HG03159 (cell line): ENCODE results near the gene MYO16.

Experiments used
- ATAC-seq: cut with Tn5 transposase; IDR thresholded peaks from one replicate; pipeline ENCODE4 v1.9.1; 2021; ENCODE audit warnings: mild to moderate bottlenecking, moderate library complexity; ENCODE audit not compliant: unreplicated experiment

MYO16 gene

GRCh38 chr13:108662528-108662927 lies 33.1 kb downstream of the MYO16 start:
- ATAC-seq, result no peak

GRCh38 chr13:108663710-108664109 lies 34.3 kb downstream of the MYO16 start:
- no peak for ATAC-seq

- no peak for ATAC-seq
Observed at GRCh38 chr13:108667205-108667604, 37.8 kb downstream of the MYO16 start.

GRCh38 chr13:108669381-108669780 lies 40.0 kb downstream of the MYO16 start:
- no peak for ATAC-seq

- ATAC-seq, result no peak
Observed at GRCh38 chr13:108674346-108674745, 44.9 kb downstream of the MYO16 start.

GRCh38 chr13:108674771-108675170 lies 45.4 kb downstream of the MYO16 start:
- no peak for ATAC-seq

GRCh38 chr13:108676620-108677019 lies 47.2 kb downstream of the MYO16 start:
- ATAC-seq, result no peak

DNA sequence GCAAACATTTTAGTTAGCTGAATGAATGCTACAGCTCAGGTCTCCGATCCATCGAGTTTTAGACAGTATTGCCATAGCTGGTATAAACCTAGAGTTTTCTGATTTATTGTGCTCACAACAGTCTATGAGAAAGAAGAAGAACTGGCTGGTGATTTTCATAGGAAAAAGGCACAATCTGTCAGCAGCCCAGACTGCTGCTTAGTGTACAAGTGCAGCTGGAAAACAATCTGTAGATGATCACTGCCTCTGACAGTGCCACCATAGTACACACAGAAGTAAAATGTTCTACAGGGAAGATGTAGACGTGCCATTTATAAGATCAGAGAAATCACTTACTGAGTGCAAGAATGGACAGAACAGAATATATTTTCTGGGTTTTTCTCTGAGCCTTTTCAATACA lies 48.4 kb downstream of the MYO16 start:
- no peak for ATAC-seq

GRCh38 chr13:108680011-108680410 lies 50.6 kb downstream of the MYO16 start:
- no peak for ATAC-seq

DNA sequence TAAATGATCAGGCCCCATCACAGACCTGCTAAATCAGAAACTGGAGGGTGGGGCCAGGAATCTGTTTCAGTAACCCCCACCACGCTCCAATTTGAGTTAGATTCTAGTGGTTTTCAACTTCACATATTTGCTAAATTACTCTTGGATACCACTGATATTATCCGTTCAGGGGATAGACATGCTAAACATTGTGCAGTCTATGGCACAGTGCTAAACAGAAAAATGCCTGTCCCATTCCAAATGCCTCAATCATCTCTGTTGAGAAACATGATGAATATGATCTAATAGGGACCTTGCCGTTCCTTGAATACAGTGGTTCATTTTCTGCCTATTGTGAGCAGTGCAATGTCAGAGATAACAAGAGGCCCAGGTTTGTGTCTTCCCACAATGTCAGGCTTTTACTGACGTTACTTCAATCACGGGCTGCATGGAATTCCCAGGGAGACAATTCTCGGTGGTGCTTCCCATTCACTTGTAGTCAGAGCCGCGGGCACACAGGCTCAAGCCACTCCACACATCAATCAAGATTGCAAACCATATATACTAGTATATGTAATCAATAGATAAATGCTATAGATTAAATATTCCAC lies 52.7 kb downstream of the MYO16 start:
- no peak for ATAC-seq

DNA sequence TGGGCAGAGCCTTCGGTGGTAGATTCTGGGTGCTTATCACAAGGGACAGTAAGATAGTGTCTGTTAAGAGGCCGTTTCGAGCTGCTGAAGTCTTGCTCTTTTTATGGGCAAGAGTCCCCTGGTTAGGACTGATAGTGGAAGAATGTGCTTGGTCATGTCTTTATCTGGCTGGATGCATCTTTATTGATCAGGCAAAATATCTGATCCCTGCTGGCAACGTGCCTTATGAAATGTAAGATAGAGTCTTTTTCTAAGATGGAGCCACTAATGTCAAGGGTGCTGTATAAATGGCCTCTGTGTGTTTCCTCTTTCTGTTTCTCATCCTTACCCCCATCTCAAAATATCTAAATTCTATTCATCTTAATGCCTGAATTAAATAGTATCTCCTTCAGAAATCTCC lies 53.3 kb downstream of the MYO16 start:
- no peak for ATAC-seq

GRCh38 chr13:108686027-108686426 lies 56.6 kb downstream of the MYO16 start:
- ATAC-seq, result no peak

DNA sequence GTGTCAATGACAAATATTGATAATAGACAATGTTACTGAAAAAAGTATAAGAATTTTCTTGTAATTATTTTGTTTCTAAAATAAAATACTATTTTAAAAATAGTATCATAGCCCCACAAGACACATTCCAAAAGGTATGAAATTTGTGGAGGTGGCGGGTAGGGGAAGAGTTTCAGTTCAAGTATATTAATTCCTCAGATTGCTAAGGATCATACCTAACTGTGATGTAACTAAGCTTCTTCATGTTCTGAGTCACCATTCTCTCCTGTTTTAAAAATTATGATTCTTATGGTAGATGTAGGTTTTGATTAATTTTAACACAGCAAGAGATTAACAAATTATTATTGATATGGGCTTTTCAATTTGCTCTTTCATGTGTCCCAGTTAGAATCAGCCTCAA lies 61.3 kb downstream of the MYO16 start:
- ATAC-seq, result no peak

DNA sequence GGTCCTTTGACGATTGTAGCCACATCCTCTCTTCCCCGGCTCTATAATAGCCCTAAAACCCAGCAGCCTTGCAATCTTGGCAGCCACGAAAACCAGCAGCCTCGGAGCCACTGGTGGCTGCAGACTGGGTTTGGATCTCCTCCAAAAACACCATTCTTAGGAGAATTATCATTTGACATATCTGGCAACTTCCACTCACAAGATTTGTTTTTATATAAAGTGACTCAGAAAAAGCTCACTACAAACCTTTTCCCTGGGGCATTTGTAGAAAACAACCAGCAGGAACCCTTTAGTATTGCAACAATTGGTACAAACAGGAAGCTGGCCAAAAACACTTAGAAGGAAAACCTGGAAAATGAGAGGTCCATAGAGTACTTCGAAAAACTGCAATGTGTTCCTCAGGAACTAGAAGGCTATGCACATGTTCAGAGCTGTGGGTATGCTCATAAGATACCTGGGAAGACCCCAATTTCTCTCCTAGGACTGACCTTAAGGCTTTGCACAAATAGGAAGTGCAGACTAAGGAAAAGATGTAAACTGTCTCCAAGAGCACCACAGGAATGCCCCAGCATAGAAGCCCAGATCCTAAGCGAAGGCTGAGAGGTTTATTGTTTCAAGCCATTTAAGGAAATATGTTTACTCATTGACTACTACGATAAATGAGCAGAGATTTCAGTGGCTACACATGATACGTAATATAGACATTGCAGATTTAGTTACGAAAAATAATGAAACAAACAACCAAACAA lies 71.2 kb downstream of the MYO16 start:
- no peak for ATAC-seq

GRCh38 chr13:108702171-108702570 lies 72.8 kb downstream of the MYO16 start:
- ATAC-seq, result no peak

DNA sequence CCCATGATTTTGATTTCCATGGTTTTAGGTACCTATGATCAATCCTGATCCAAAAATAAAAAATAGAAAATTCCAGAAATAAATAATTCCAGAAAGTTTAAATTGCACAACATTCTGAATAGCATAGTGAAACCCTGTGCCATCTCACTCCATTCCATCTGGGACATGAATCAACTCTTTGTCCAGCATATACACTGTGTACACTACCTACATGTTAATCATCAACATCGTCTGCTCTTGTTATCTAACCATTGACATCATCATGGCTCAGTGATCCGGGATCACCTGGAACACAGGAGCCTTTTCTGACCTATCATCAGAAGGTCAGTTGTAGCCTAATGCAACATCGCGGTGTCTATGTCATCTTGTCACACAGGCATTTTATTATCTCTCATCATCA lies 75.6 kb downstream of the MYO16 start:
- ATAC-seq, result no peak

- ATAC-seq, result no peak
Observed at GRCh38 chr13:108707584-108707983, 78.2 kb downstream of the MYO16 start.

GRCh38 chr13:108708921-108709320 lies 79.5 kb downstream of the MYO16 start:
- ATAC-seq, result no peak

DNA sequence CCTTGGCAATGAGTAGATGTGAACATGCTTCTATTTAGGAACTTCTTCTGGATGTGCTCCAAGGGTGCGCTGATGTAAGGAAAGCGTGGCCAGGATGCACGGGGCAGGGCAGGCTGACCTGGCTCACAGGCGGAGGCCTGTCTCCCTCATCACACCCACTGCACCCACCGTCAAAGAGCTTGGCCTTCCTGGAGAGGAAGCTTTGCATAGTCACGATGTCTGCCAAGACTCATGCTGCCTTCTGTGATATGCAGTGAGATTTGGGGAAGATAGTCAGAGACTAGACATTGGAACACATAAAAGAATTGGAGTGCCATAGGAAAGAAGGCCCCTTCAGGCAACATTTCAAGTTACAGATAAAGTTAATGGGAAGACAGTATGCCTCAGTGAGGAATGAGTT lies 82.0 kb downstream of the MYO16 start:
- ATAC-seq, result no peak

DNA sequence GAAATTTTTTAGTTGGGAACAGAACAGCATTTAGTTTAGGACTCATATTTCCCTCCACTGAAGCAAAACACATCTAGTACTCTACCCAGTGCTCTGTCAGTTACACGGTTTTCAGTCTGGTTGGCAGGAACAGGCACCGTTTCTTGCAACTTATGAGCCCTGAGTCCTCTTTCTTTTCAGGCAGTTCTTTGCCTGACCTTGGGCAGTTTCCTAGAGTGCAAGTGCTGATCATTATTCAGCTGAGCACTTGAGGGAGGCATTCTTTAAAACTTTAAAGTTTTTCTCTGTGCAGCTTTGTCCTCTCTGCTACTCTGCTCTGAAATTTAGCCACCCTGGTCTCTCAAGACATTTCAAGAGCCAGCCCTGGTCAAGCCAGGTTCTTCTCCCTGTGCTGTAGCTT lies 96.1 kb downstream of the MYO16 start:
- no peak for ATAC-seq

DNA sequence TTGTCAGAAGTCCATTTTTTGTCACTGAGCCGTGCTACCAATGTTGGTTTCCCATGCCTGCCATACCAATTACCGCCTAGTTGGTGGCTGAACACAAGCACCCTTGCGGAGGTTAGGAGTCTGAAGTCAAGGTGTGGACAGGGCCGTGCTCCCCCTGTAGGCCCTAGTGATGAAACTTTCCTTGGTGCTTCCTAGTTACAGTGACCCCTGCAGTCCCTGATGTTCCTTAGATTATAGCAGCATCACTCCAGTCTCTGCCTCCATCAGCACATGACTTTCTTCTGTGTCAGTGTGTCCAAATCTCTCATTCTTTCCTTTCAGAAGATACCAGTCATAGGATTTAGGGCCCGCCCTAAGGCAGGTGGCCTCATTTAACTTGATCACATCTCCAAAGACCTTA lies 99.0 kb downstream of the MYO16 start:
- ATAC-seq, result no peak

GRCh38 chr13:108733022-108733560 lies 103.7 kb downstream of the MYO16 start:
- no peak for ATAC-seq

DNA sequence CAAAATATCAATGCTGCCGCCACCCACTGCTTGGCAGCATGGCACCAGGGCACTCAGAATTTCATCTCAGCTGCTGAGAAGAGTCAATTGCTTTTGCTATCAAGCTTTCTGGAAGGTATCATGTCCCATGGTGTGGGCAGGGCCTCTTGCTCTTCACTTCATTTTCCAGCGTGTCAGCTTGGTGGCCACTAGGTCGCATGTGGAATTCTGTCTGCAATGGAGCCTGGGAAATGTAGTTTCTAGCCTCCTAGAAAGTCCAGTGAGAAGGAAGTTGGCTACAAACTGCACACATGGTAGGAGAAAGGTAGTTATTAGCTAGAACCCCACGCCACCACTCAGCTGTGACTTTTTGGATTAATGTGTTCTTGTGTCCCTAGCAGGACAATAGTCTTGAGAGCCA lies 105.3 kb downstream of the MYO16 start:
- no peak for ATAC-seq
